ENCODE data around the gene SPON1.

DNA sequence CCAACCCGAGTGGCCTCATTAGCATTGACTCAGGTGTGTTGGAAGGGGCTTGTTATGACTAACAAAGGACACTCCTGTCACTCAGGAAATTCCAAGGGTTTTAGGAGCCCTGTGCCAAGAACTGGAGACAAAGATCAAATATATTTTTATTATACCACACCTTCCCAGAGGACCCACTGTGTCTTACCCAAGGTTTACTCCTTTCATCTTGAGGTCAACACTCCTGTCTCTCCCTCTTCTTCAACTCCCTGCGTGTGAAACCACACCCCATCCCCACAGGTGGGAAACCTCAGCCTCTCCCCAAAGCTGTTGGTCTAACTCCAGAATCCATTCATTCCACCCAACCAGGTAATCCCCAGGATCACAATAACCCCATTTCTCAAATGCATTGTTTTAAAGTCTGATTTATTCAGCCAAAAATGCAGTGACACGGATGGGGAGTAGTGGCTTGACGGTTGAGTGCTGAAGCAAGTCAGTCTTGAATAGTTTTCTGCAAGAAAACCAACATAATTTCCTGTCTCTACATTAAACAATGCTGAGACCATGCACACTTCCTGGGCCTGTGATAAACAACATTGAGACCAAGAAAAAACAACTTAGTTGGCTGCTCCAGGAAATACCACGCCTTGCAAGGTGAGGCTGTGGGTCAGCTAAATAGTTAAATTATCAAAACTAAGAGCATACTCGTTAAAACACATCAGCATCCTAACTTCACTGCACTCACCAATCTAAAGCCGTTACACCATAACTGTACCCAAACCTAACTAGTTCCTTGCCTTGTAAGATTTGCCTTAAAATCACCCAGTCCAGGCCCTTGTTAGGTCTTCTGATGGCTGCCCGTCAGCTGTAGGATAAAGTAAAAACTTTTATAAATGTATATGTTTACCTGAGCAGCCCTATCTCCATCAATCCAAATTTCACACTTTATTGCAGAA is 38.5 kb upstream of the SPON1 start:
- TF ChIP-seq POLR2A (IDR thresholded peaks at IDR 0.05): no peak
- TF ChIP-seq CTCF (IDR thresholded peaks at IDR 0.05): no peak

Measured in heart left ventricle (tissue), 13 donors.